GM12801 (cell line): ENCODE results near the gene SYCP2L.

ENCODE experiments used
- TF ChIP-seq, protein P1 (sequence below): IDR thresholded peaks from one replicate; pipeline ENCODE4 v1.5.1; 2011; ENCODE audit warnings: control low read depth; ENCODE audit not compliant: insufficient read length; ENCODE audit errors: extremely low read depth

Gene SYCP2L

GRCh38 chr6:10883312-10884244, 3.3 kb upstream of the SYCP2L start:
- TF ChIP-seq, protein P1, sequence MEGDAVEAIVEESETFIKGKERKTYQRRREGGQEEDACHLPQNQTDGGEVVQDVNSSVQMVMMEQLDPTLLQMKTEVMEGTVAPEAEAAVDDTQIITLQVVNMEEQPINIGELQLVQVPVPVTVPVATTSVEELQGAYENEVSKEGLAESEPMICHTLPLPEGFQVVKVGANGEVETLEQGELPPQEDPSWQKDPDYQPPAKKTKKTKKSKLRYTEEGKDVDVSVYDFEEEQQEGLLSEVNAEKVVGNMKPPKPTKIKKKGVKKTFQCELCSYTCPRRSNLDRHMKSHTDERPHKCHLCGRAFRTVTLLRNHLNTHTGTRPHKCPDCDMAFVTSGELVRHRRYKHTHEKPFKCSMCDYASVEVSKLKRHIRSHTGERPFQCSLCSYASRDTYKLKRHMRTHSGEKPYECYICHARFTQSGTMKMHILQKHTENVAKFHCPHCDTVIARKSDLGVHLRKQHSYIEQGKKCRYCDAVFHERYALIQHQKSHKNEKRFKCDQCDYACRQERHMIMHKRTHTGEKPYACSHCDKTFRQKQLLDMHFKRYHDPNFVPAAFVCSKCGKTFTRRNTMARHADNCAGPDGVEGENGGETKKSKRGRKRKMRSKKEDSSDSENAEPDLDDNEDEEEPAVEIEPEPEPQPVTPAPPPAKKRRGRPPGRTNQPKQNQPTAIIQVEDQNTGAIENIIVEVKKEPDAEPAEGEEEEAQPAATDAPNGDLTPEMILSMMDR, result no peak

DNA sequence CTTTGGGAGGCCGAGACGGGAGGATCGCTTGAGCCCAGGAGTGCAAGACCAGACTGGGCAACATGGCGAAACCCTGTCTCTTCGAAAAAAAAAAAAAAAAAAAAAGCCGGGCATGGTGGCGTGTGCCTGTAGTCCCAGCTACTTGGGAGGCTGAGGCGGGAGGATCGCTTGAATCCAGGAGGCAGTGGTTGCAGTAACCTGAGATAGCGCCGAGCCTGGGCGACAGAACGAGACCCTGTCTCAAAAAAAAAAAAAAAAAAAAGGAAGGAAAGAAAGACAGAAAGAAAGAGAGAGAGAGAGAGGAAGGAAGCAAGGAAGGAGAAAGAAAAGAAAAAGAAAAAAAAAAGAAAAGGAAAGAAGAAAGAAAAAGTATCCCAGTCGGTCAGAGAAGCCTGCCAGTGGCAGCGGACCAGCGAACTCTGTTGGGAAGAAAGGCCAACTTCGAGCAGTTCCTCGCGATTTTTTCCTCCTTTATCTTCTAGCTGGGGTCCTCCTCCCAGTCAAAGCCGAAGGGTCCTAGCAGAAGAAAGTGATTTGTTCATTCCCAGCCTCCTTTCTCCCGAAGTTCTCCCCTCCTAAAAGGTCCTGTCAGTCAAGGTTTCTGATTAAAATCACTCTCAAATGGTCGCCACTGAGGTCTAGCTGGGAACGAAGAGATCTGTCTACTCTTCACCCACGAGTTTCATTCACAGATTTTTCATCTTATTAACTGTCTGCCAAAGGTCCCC, 2.4 kb upstream of the SYCP2L start:
- TF ChIP-seq, protein P1, result no peak

DNA sequence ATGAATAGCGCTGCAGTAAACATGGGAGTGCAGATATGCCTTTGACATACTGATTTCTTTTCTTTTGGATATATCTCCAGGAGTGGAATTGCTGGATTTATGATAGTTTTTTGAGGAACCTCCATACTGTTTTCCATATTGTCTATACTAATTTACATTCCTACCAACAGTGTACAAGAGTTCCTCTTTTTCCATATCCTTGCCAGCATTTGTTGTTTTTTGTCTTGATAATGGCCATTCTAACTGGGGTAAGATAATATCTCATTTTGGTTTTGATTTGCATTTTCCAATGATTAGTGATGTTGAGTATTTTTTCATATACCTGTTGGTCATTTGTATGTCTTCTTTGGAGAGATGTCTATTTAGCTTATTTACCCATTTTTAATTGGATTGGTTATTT, 3.3 kb downstream of the SYCP2L start:
- TF ChIP-seq, protein P1, result no peak

DNA sequence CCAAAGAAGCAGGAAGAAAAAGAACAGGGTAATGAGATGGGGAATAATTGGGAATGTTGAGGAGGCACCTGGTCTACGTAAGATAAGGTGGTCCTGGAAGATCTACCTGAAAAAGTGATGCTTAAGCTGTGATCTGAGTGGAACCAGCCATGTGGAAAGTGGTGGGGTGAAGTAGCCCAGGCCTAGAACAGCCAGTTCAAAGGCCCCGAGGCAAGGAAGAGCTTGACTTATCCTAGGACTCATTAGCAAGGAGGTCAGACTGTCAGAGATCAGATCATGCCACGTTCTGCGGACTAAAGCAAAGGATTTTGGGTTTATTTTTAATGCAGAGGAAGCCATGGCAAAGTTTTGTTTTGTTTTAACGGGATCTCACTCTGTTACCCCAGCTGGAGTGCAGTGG, 5.1 kb downstream of the SYCP2L start:
- TF ChIP-seq, protein P1, result no peak

DNA sequence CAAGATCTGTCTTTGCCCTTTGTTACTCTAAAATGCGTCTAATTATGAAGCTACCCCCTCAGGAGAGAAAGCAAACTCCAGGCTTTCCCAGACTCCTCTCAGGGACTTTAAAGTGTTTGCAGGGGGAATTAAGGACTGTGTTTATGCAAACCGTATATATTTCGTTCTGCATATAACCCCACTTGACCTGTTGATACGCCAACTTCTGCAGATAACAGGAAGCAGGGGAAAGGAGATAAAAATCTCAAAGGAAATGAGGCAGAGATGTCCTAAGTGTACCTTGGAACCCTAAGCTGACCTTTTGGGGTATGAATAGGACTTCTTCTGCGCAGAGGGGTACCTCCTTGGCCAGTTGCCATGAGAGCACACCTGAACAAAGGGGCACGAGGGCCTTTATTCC, 8.1 kb downstream of the SYCP2L start:
- TF ChIP-seq, protein P1, result no peak

DNA sequence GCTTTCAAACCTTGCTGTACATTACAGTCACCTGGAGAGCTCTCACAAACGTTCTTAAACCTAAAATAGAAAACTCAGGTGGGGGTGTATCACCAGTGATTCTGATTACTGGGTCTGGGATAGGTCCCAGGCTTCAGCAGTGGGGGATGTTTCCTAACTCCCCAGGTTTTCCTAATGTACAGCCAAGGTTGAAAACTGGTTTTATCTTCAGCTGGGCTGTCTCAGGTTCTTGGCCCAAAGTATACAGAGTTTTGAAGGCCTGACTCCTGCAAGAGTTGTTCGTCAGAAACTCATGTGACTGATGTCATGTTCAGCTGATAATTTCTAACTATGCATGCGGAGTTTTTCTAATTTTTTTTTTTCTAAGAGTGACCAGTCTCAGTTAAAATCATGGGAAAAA, 9.8 kb downstream of the SYCP2L start:
- TF ChIP-seq, protein P1, result no peak

DNA sequence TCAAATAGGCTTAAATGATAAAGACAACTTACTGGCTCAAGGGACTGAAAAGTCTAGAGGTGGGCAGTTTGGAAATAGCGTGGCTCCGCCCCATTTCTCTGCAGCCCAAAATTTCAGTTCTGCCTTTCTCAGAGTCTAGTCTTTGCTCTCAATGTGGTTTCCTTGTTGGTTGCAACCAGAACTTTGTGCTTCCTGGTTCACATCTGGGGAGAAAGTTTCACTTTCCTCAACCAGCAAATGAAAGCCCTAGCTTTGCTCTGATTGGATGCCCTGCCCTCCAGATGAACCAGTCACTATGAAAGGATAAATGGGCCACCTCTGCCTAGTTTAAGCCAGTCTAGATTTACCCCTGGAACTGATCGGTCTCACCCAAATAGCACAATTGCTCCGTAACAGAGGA, 14.9 kb downstream of the SYCP2L start:
- TF ChIP-seq, protein P1, result no peak
